Right atrium auricular region (tissue), 2 donors: ENCODE measurements around the gene RREB1. TPM values are rescaled to one million over a fixed set of nuclear protein-coding genes. Genes with fewer than 3 reads are reported as not detected.

Source experiments
- DNase-seq: peaks from one replicate; pipeline ENCODE4 v3.0.0-alpha.2; 2019; ENCODE audit warnings: low spot score
- H3K27ac ChIP-seq, 2 donors: fragments of 200-600 bp; sonication (generic); 1 replicate in 1 of 2; 2 replicates in 1 of 2; pipeline ENCODE4 v1.5.1; 2016 to 2019
- H3K27me3 ChIP-seq, 2 donors: fragments of 200-600 bp; sonication (generic); one replicate each; pipeline versions ENCODE4 v1.5.1 to v1.6.0; 2017 to 2019
- H3K36me3 ChIP-seq: fragments of 200-600 bp; sonication (generic); one replicate; pipeline ENCODE4 v1.5.1; 2016
- H3K4me1 ChIP-seq, 2 donors: fragments of 200-600 bp; sonication (generic); one replicate each; pipeline versions ENCODE4 v1.5.1 to v1.6.0; 2017 to 2019
- H3K4me3 ChIP-seq, 2 donors: fragments of 200-600 bp; sonication (generic); 1 replicate in 1 of 2; 2 replicates in 1 of 2; pipeline ENCODE4 v1.5.1; 2017 to 2019; ENCODE audit warnings: mild to moderate bottlenecking in 1 of 2, moderate library complexity in 1 of 2
- H3K9me3 ChIP-seq, 2 donors: fragments of 200-600 bp; sonication (generic); one replicate each; pipeline ENCODE4 v1.5.1; 2019
- CTCF ChIP-seq, 2 donors: fragments of 200-600 bp; sonication (generic); IDR thresholded peaks; one replicate each; pipeline ENCODE4 v1.5.1; 2019; ENCODE audit warnings: antibody characterized with exemption in 2 of 2
- total RNA-seq, 2 donors: library from RNA; depleted of rRNA; stranded (reverse); fragments of >200 nt; gene quantifications; one replicate each; pipeline ENCODE4 v1.1.0, GENCODE V29; 2016

Gene RREB1
- total RNA-seq, 2 donors from 2014 or later = 25.5 to 30.3 TPM

DNA sequence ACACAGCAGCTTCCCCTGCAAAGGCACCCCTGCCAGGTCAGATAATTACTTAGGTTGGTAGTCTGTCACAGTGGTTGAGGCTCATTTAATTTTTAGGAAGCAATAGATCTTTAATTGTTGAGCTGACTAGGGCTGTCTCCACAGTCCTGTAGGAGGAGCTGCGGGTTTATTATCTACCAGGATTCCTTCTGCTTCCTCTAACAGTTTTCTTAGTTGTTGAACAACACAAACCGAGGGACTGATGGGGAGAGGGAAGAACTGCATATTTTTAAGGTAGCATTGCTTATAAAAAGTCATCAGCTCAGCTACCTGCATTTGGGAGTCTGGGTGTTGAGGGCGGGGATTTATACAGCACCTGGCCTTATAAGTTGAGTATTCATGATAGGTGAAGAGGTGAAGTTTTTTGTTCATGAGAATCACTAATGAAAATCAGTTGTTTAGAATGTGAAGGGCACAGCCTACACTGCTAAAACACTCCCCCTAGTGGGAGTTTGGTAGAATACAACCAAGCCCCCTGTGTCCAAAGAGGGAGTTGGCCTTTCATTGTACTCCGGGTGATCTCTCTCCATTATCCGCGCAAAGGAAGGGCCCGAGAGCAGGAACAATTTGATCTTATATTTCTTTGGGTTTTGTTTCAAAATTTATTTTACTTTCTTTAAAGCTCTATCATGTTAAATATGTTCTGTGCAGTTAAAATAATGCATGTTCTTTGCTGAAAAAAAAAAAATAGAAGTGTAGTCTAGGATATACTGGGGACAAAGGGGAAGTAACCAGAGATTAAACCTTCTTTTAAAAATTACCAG, 135.6 kb downstream of the RREB1 start:
- Histone ChIP-seq H3K36me3 (peaks cover 45% of the 10 kb centered on the region), H3K27ac (peak overlapping the region in 1 of 2 donors; percentile 47), H3K27me3 (no peaks in the 10 kb centered on the region), H3K9me3 (no peaks in the 10 kb centered on the region), H3K4me1 (peaks cover 0 to 18% of the 10 kb centered on the region in 2 donors), H3K4me3 (no peak overlapping the region)
- TF ChIP-seq CTCF (IDR thresholded peaks at IDR 0.05) = peak; percentile 76 to 92
- DNase-seq = peak; percentile 76

DNA sequence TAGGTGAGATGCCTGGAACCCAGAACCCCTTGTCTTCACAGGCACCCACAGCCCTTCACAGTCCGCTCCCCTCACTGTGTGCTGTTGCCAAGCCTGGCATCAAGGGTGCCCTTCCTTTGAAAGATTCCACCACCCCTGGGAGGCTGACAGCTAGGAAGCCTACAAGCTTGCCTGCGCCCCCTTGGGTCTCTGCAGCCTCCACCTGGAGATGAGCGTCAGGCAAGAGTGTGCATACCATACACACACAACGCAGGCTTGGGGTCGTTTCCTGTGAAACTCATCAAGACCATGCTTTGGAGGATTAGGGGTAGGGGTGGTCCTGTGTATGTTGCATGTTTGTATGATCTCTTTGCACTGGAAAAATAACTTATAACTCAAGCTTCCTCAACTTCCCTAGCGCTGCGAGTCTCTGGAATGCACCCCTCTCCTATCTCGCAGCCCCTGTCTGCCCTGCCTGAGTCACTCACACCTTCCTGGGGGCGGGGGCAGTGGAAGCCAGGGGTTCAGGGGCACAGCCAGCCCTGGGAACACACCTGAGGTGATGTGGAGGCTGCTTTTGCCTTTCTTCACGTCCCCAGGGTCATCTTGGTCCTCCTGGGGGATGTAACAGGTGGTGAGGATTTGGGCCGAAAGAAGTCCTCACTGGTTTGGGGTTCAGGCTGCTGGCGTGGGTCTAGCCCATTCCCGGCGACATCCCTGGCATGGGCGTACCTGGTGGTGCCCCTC, 138.1 kb downstream of the RREB1 start:
- H3K4me1 ChIP-seq = peaks cover 0 to 11% of the 10 kb centered on the region in 2 donors
- H3K36me3 ChIP-seq = peaks cover 64% of the 10 kb centered on the region
- H3K27ac ChIP-seq = no peak overlapping the region
- H3K9me3 ChIP-seq = no peaks in the 10 kb centered on the region
- H3K27me3 ChIP-seq = no peaks in the 10 kb centered on the region
- no peak for DNase-seq
- no peak for TF ChIP-seq CTCF (IDR thresholded peaks at IDR 0.05)
- H3K4me3 ChIP-seq = no peak overlapping the region

GRCh38 chr6:7246401-7247178, 138.8 kb downstream of the RREB1 start:
- no peak for TF ChIP-seq CTCF (IDR thresholded peaks at IDR 0.05)

GRCh38 chr6:7247179-7247456, 139.4 kb downstream of the RREB1 start:
- Histone ChIP-seq H3K36me3 (peaks cover 67% of the 10 kb centered on the region), H3K4me1 (peaks cover 0 to 11% of the 10 kb centered on the region in 2 donors), H3K27me3 (no peaks in the 10 kb centered on the region), H3K9me3 (no peaks in the 10 kb centered on the region), H3K27ac (no peak overlapping the region), H3K4me3 (no peak overlapping the region)
- no peak for TF ChIP-seq CTCF (IDR thresholded peaks at IDR 0.05)
- no peak for DNase-seq

More at GRCh38 chr6:7246401-7247178, 138.8 kb downstream of the RREB1 start:
- H3K27ac ChIP-seq = no peak overlapping the region
- peaks cover 64% of the 10 kb centered on the region for H3K36me3 ChIP-seq
- no peak overlapping the region for H3K4me3 ChIP-seq
- no peaks in the 10 kb centered on the region for H3K27me3 ChIP-seq
- H3K9me3 ChIP-seq = no peaks in the 10 kb centered on the region
- H3K4me1 ChIP-seq = peaks cover 0 to 11% of the 10 kb centered on the region in 2 donors
- DNase-seq = no peak

DNA sequence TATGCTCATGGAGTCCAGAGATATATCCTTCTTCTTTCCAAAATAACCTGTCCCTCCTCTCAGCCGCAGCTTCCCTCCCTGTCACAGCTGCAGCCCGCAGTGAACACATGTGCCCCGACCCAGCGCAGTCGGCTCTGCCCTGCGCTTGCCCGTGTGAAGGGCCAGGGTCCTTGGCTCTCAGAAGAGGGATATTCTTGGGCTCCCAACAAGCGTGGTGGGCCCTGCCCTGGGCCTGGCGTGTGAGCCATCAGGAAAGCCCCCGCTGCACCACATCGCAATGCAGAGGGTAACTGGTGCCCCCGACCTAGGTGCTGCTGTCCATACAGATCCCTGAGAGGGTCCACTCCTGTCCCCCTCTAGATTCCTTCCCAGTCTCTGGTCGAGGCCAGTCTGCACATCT, 140.1 kb downstream of the RREB1 start:
- Histone ChIP-seq H3K9me3 (no peaks in the 10 kb centered on the region), H3K4me3 (no peak overlapping the region), H3K4me1 (peaks cover 0 to 10% of the 10 kb centered on the region in 2 donors), H3K36me3 (peaks cover 67% of the 10 kb centered on the region), H3K27me3 (no peaks in the 10 kb centered on the region), H3K27ac (no peak overlapping the region)
- no peak for TF ChIP-seq CTCF (IDR thresholded peaks at IDR 0.05)
- no peak for DNase-seq
